ENCODE measurements around the gene MUC16.

The MUC16 gene

DNA sequence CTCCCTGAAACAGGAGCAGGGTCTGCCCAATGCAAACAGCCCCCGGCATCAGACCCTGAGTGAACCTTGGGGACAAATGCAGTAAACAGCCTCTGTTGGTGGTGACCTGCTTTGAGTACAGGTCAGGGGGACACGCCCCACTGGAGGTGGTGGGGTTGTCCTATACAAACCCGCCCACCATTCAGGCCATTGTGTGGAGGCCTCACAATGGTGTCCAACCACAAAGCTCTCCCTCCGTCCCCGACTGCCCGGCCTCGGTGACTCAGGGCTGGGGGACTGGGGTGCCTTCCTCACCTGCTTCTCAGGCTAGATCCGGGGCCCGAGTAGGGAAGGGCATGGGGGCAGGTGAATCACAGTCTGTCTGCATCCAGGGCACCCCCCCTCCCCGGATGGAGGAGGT is 1.5 kb downstream of the MUC16 start:
- no peak for ATAC-seq

DNA sequence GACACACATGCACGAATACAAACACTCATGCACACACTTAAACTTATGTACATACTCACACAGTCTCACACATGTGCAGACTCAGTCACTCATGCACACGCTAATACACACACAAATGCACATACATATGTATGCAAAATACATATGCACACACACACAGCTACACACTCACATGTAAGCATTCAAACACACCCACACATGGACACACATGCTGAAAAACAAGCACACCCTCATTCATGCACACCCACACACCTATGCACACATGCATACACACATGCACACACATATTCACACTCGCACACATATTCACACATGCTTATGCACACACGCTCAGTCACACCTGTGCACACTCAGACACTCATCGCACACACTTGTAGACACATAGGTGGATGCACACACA is 9.3 kb downstream of the MUC16 start:
- ATAC-seq, result no peak

DNA sequence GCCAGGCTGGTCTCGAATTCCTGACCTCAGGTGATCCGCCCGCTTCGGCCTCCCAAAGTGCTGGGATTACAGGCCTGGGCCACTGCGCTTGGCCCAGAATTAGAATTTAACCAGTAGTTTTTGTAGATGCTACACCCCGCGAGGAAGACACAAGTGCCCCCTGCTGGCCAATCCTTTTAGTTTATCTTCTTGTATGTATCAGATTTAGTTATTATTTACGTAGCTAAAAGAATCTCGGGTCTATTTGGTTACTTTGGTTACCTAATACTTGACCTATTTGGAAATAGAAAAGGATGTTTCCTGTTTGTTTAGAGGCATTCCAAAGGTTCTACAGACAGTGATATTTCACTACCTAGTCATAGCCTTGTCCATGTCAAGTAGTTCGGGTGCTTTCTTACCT is 22.0 kb downstream of the MUC16 start:
- ATAC-seq, result no peak

DNA sequence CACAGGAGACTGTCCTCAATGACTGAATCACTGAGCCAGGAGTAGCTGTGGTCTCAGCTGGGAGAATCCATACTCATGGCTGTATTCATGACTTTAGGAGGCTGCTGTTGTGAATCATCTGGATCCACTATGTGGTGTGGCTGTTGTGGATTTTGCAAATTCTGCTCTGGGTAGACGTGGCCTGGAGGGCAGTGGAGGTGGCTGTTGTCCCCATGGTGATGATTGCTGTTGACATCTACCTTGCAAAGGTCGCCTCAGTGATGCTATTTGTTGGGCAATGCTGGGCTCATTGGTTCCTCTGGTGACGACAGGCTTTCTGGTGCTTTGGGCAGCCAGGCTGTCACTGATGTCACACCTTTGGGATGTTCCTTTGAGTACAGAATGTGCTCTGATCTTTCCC is 23.9 kb downstream of the MUC16 start:
- ATAC-seq, result no peak

DNA sequence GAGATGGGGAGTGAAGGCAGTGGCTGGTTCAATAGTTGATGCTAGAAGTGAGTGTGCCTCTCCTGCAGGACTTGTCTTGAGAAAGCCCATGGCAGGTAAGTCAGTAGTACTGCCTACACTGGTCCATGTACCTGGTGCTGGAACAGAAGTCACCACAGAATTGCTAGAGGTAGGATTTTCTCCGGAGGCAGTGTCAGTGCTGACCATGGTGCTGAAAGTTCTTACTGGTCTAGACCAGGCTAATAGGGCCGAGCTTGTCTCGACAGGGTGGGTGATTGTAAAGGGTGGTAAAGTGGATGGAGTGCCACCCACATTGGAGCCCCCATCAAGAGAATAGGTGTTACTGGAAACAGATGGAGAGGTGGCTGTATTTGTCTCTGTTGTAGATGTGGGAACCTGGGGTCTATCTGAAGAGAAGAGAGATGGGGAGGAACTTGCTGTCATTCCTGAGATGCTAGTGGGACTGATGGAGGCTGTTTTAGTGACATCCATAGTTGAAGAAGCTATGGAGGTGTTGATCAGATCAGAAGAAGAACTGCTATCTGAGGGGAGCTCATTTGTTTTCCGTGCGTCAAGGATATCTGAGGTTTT is 36.6 kb downstream of the MUC16 start:
- ATAC-seq, result no peak

DNA sequence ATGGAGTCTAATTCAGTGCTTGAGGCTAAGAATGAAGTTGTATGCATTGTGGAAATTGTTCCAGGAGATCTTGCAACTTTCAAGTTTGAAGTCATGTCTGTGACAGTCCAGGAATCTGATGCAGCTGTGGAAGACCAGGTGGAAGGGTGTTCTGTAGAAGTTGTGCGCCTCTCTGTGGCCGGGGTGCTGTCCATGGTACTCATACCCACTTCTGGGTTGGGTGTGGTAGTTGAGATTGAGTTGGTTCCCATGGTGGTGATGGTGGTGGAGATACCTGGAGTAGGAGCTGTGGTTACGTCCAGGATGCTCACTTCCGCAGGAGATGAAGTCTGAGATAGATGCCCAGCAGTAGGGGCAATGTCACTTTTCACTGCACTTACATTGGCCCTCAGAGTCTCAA is 44.3 kb downstream of the MUC16 start:
- ATAC-seq, result no peak

Data from activated CD4-positive, CD25-positive, alpha-beta regulatory T cell treated with anti-CD3 and anti-CD28 coated beads, Interleukin-2, amount 50 U/mL, for 24 hours (primary cell).